GM18870 (cell line): ENCODE results near the gene GPR153.
A peak's percentile ranks its signal among the peaks of the same experiment; 100 is the strongest.

ENCODE experiments used
- ATAC-seq: cut with Tn5 transposase; IDR thresholded peaks from one replicate; pipeline ENCODE4 v1.9.1; 2021; ENCODE audit warnings: moderate library complexity; ENCODE audit not compliant: unreplicated experiment

GPR153 gene

GRCh38 chr1:6206520-6206855 lies 54.4 kb downstream of the GPR153 start:
- no peak for ATAC-seq

GRCh38 chr1:6205849-6206519 lies 54.9 kb downstream of the GPR153 start, which contains the start of gene RNF207:
RNF207 (plus strand) TSS chr1:6206119; CDS start chr1:6206536, 417 bp downstream.
- peak; percentile 66 for ATAC-seq

GRCh38 chr1:6202256-6202655 lies 58.6 kb downstream of the GPR153 start:
- ATAC-seq: no peak

- no peak for ATAC-seq
Observed at GRCh38 chr1:6200188-6200809, 60.6 kb downstream of the GPR153 start.

- peak; percentile 92 for ATAC-seq
Observed at GRCh38 chr1:6199298-6200187, 61.4 kb downstream of the GPR153 start, which contains the start of gene RPL22. RPL22 (minus strand) TSS chr1:6199595; CDS start chr1:6199573, 22 bp downstream.

GRCh38 chr1:6198646-6199297 lies 62.1 kb downstream of the GPR153 start:
- no peak for ATAC-seq

GRCh38 chr1:6197746-6198427 lies 63.0 kb downstream of the GPR153 start:
- ATAC-seq: no peak
